HG03521 (cell line): ENCODE results near the gene RAB31.

Source experiments
- ATAC-seq: cut with Tn5 transposase; IDR thresholded peaks from one replicate; pipeline ENCODE4 v1.9.1; 2021; ENCODE audit warnings: mild to moderate bottlenecking, moderate library complexity; ENCODE audit not compliant: unreplicated experiment

The RAB31 gene

DNA sequence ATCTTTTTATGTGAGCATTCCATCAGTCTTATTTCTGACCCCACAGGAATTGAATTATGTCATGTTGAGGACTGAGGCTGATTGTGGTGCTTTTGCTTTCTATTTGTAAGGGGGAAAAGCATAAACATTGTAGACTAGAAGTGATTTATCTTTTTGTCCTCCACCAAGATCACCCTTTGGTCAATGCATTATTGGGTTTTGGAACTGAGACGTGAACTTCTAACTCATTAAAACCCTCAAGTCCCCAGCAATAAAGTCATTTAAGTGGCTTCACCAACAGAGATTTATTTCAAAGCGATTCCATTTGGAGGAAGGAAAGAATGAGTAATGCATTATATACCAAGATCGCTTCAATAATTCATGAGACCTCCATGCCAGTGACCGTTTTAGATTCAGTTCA is 102.2 kb downstream of the RAB31 start:
- no peak for ATAC-seq

DNA sequence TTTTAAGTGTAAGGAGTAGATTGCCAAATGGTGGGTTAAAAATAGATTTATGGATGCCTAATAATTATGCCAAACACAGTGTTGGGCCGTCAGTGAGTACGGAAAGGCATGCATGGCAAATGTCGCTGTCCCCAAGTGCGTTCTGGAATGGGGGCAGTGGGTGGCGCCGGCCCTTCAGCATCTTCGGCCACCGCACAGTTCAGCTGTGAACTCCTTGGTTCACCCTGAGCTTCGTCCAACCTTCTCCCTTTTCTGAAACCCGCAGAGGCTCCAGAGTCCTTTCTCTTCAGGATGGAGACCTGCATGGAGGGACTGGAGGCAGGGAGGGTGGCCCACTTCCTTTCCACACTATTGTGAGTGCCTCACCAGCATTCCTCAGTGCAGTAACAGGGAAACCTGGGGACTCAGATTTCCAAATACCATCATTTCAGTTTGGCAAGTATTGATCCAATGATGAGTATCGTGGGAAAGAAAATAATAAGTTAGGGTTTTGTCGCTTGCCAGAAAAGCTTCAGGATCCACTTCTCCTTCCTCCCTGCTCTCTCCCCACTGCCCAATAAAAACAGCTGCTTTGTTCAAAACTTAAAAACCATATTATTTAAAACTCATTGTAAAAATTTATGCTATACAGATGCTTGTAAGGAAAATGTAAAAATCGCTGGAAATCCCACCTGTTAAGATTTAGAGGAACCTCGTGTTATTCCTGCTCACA is 103.0 kb downstream of the RAB31 start:
- ATAC-seq: no peak

DNA sequence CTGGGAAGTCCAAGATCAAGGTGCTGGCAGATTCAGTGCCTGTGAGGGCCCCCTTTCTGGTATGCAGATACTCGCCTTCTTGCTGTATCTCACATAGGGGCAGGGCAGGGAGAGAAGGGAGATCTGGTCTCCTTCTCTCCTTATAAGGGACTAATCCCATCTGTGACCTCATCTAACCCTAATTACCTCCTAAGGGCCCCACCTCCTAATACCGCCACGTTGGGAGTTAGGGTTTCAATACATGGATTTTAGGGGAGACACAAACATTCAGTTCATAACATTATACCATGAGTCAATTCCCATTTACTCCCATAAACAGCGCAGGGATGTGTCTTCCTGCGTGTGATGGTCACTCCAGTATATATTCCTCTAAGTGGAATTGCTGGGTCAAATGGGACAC is 103.9 kb downstream of the RAB31 start:
- no peak for ATAC-seq

DNA sequence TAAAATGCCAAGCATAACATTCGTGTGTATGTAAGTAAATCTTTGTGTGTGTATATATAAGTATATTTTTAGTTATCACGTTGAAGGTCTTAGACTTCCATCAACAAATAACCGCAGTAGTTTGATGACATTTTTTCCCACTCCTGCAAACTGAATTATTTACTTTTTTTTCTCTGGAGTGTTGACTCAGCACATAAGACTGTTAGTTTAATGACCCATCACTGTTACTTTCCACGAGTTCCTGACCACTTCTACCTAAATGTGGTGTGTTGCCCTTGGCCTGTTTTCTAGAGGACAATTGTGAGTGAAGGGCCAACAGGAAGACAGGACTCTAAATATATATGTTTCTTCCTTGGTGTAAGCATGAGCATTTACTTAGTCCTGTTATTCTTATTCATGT is 106.3 kb downstream of the RAB31 start:
- ATAC-seq: no peak

DNA sequence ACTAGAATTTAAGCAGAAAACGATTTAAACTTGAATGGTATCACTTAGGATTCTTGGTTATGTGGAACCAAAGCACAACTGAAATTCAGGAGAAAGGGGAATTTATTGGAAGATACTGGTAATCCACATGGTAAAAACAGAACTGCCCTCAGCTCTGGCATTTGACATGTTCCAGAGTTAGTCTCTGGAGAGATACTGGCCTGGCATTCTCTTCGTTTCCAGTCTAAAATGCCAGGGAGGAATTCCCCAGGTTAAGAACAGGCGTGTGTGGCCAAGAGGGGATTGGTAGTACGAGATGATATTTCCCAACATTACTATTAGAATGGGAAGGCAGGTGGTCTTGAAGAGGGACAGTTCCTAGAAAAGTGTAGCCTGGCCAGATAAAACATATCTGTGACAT is 109.2 kb downstream of the RAB31 start:
- no peak for ATAC-seq

DNA sequence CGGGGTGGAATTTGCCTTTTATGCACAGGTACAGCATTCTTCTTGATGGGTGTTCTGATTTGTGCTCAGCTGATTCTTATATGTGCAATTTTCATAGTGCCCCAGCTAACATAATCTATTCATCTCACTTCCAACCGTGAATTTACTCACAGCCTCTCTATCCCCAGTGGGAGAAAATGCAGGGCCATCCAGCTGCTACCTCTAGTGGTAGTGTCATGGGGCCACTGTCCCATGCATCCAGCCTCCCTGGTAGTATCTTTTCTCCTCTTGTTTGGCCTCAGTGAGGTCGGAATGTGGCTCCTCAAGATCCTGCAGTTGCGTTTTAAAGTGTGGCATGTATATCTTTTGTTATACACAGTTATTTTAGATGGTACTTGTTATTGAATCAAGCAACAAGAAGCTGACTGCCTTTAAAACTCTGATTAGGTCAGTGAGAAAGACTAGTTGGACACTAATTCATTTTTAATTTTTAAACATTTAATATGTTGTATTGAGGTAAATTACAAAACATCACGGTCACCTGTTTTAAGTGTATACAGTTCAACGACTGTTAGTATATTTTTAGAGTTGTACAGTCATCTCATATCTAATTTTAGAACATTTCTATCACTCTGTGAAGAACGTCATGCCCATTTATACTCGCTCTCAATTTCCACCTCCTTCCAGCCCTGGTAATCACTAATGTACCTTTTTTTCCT is 109.8 kb downstream of the RAB31 start:
- no peak for ATAC-seq

DNA sequence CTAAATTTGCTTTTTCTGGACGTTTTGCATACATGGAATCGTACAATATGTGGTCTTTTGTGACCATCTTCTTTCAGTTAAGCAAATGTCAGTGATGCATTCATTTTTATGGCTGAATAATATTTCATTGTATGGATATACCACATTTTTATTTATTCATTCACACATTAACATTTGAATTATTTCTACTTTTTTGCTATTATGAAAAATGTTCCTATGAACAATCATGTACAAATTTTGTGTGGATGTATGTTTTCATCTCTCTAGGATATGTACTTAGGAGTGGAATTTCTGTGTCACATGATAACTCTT is 110.3 kb downstream of the RAB31 start:
- no peak for ATAC-seq

DNA sequence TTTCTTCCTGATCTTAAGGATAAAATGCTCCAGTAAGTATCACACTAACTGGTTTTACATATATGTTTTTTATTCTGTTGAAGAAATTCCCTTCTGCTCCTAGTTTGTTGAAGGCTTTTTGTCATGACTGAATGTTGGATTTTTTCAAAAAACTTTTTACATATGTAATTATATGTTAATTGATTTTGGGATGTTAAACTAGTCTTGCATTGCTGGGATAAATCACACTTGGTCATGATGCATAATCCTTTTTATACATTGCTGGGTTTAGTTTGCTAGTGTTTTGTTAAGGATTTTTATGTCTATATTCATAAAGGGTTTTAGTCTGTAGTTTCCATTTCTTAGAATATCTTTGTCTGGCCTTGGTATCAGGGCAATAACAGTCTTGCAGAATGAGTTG is 112.0 kb downstream of the RAB31 start:
- no peak for ATAC-seq

DNA sequence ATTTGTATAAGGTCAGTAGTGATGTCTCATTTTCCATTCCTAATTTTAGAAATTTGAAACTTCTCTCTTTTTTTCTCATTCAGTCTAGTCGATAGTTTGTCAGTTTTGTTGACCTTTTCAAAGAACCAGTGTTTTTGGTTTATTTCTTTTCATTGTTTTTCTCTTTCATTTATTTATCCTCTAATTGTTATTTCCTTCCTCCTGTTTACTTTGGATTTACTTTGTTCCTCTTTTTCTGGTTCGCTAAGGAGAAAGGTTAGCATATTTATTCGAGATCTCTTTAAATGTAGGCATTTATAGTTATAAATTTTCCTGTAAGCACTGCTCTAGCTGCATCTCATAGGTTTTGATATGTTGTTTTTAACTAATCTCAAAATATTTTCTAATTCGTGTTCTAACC is 112.6 kb downstream of the RAB31 start:
- ATAC-seq: no peak

DNA sequence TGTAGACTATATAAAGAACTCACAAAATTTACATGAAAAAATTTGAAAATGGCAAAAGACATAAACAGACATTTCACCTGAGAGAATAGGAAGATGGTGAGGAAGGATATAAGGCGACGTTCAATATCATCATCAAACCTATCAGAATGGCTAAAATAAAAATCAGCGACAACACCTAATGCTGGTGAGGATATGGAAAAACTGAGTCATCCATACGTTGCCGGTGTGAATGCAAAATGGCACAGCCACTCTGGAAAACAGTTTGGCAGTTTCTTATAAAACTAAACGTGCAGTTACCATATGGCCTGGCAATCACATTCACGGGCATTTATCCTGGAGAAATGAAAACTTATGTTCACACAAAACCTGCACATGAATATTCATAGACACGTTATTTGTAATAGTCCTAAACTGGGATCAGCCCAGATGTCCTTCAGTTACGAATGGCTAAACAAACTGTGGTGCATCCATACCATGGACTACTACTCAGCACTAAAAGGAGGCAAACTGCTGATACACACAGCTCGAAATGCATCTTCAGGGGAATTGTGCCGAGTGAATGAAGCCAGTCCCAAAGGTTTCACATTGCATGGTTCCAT is 114.6 kb downstream of the RAB31 start:
- ATAC-seq: no peak

DNA sequence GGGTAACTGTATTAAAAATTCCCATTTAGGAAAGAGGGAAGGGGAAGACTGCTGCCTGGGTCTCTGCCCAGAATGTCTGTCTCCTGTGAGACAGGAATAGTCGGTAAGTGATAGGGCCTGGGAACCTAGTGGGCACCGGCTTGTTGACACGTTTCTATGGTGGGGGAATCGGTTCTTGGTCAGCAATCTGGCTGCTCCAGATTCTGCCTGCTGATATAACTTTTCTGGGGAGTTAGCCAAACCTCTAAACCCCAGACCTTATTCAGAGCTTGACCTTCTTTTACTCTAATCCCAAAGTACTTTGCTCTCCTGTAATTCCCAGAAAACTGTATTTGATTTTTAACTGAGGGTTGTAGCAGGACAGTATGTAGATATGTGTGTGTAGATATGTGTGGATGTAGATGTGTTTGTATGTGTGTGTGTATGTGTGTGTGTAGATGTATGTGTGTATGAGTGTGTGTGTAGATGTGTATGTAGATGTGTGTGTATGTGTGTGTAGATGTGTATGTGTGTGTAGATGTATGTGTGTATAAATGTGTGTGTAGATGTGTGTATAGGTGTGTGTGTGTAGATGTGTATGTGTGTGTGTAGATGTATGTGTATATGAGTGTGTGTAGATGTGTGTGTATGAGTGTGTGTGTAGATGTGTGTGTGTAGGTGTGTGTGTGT is 115.8 kb downstream of the RAB31 start:
- ATAC-seq: no peak

DNA sequence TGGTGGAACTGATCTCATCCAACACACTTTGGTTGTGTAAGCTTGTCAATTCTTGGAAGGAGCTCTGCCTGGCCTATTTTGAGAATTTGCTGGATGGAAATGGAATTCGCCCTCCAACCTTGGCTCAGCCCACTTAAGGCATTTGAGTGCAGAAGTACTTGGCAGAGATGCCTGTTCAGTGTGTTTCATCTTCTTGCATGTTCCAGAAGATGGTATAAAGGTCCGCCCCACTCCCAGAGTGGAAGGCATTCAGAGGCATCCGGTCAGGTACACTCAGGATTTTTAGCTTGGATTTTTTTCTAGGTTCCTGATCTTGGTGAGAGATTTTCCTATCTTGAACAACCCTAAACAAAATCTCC is 116.4 kb downstream of the RAB31 start:
- no peak for ATAC-seq

DNA sequence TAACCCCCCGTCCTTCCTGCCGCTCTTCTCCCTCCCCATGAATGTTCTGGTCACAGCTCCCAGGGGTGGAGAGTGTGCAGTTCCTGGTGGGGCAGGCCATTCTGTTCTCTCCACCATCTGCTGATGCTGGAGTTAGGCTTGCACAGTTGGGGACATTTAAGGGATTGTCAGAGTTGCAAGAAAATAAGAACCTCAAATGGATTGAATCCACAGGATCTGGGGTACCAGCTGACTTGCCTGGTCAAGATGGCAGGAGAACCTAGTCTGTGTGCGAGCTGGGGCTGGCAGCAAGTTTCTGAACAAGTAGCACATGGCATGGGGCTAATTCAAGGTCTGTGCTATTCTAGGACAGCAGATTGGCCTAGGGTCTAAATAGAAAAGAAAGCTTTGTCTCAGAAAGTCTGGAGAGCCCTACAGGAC is 116.9 kb downstream of the RAB31 start:
- ATAC-seq: no peak

DNA sequence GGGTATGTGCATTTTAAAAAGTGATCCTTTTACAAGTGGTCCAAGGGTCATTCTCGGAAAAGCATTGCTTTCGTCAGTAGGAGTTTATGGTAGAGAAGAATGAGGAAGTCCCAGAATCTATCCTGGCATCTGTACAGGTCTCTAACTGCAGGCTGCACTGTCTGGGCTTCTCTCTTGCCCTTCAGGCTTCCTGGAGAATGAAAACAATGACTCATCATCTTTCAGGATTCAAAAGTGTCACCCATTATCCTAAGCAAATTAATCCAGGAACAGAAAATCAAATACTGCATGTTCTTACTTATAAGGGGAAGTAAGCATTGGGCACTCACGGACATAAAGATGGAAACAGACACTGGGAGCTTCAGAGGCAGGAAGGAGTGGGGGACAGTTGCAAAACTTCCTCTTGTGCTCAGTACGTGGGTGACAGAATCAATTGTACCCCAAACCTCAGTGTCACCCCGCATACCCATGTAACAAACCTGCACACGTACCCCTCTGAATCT is 117.5 kb downstream of the RAB31 start:
- ATAC-seq: no peak

DNA sequence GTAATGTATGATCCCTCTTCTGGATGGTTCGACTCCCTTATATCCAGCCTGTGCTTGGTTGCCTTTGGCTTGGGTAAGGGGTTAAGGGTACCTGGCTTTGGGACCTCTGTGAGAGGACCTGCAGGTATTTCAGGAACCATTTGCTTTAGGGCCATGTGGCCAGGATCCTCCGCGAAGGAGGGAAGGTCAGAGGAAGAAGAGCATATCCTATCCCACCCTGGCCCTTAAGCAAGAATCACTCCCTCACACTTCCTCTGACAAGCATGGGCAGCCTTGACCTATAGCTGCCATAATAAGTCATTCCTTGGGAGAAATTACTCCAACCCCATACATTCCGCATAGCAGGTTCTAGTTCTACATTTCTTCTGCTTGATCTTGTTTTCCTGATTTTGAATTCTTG is 118.6 kb downstream of the RAB31 start:
- ATAC-seq: no peak

DNA sequence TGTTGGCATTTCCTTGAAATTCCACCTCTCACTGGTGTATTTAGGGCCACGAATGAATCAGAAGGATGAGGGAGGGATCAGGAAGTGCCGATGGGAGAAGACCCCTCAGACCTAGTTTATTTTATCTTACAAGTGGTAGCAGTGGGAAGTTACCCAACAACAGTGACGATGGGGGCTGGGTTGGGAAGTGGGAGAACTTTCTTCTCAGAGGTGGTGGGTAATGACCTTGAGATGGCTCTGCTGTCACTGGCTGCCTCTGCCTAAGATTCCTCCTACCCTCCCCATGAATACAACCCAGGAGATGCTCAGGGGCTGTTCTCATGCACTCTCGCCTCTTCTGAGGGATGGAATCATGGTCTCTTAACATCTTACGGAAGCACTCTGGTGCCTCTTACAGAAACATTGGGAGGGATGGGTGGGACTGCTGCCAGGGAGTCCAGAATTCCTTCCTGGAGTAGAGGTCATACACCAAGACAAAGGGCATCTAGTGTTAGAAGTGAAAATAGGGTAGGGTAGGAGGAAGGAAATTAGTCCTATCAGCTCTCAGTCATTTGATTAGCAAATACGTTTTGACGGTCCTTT is 119.2 kb downstream of the RAB31 start:
- ATAC-seq: no peak

DNA sequence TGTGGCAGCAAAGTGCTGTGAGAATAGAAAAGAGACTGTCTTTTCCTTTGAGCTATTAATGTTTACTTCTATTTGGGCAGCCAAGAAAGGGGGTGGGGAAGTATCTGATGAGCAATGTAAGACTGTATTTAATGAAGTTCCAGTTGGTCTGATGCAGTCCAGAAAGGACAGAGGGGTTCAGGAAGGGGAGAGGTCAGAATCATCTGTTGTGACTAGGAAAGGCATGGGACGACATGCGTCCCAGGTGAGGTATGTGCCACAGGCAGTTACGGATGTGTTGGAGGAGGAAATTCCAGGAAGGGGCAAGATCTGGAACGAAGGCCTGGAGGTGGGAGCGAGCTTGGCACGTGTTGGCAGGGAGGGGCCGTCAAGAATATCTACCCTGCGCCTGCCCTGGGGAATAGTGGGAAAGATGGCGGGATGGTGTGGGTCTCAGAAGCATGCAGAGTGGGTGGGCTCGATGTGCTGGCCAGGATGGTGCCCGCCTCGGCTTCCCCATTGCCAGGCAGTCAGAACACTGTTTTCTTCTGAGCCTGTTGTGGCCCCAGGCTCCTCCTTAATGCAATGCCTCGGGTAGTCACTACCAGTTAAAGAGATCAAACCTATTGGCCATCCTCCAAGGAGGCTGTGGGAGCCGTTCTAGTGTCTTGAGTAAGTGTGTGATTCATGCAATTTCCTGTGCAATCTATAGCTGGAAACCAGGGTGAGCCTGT is 119.8 kb downstream of the RAB31 start:
- no peak for ATAC-seq

DNA sequence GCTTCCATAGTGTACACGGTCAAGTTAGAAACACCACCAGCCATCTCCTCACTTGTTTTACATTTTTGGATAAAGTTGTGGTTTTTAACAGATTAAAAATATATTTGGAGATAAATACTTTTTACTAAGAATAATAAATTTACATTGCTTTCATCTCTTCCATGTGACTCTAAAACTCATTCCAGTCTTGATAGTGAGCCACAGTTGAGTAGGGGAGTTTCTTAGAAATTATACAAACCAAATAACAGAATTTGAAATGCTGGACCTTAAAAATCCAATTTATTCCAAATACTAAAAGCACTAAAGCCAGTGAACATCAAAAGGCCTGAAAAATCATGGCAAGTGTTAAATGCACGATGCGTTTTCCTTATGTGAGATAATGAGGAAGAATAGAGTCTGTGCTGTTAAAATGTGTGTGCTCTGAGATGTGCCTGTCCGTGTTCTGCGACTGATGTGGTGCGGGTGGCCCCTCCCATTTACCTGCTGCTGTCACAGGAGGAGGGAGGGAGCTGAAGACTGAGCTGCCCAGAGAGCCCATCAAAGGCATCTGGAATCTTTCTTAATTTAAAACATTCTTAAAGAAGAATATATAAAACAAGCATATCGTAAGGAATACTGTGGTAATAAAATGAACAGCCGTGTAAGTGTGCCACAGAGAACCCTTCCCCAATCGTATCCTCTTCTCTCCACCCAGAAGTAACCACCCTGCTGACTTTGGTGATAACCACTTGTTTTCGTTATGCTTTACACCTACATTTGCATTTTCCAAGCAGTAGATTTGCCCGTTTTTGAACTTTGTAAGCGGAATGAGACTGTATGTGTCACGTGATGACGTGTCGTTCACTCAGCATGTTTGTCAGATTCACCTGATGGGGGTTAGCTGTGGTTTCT is 120.7 kb downstream of the RAB31 start:
- no peak for ATAC-seq

DNA sequence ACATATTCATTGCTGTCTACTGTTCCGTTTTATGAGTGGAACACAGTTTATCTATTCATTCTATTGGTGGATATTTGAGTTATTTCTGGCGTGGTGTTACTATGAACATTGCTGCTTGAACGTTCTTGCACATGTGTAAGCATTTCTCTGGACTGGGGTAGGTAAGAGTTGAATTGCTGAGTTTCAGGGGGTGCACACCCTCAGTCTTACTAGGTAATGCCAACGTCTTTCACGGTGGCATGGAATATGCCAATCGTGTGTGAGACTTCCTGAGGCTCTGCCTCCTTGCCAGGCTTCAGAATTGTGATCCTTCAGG is 121.3 kb downstream of the RAB31 start:
- no peak for ATAC-seq
